Stimulated activated CD4-positive, alpha-beta T cell treated with anti-CD3 and anti-CD28 coated beads, Interleukin-15, amount 100 ng/mL, for 1 hour (primary cell): ENCODE measurements around the gene LAMB1.
"Not testable (repeated sequence)": the region's sequence is repeated elsewhere in the genome, so short reads cannot be mapped to it uniquely, and the experiment has no call there.

Experiments used
- DNase-seq, 2 donors: peaks; one replicate each; pipeline ENCODE4 v3.0.0-alpha.2; 2020; ENCODE audit warnings: low read depth in 1 of 2, low spot score in 1 of 2

The LAMB1 gene

GRCh38 chr7:107922886-107923285, 80.1 kb downstream of the LAMB1 start:
- DNase-seq: no peak

GRCh38 chr7:107921826-107922225, 81.1 kb downstream of the LAMB1 start:
- DNase-seq: not testable (repeated sequence)

- no peak for DNase-seq
Observed at GRCh38 chr7:107920048-107920772, 82.8 kb downstream of the LAMB1 start.

- DNase-seq: no peak
Observed at GRCh38 chr7:107918948-107919347, 84.0 kb downstream of the LAMB1 start.

- no peak for DNase-seq
Observed at GRCh38 chr7:107917763-107918651, 85.0 kb downstream of the LAMB1 start.

- DNase-seq: no peak
Observed at GRCh38 chr7:107915541-107915940, 87.4 kb downstream of the LAMB1 start.

GRCh38 chr7:107914831-107915230, 88.1 kb downstream of the LAMB1 start:
- no peak for DNase-seq

- no peak for DNase-seq
Observed at GRCh38 chr7:107913851-107914250, 89.1 kb downstream of the LAMB1 start.

- DNase-seq: no peak
Observed at GRCh38 chr7:107911981-107912380, 91.0 kb downstream of the LAMB1 start.

- no peak for DNase-seq
Observed at GRCh38 chr7:107909445-107909844, 93.5 kb downstream of the LAMB1 start.

- no peak for DNase-seq
Observed at GRCh38 chr7:107907790-107908189, 95.2 kb downstream of the LAMB1 start.

GRCh38 chr7:107902381-107902780, 100.6 kb downstream of the LAMB1 start:
- DNase-seq: no peak

- no peak for DNase-seq
Observed at GRCh38 chr7:107900496-107901015, 102.4 kb downstream of the LAMB1 start.

- no peak for DNase-seq
Observed at GRCh38 chr7:107898997-107899594, 103.9 kb downstream of the LAMB1 start.

- DNase-seq: not testable (repeated sequence)
Observed at GRCh38 chr7:107892367-107892741, 110.6 kb downstream of the LAMB1 start.

GRCh38 chr7:107891636-107892366, 111.2 kb downstream of the LAMB1 start:
- no peak for DNase-seq

GRCh38 chr7:107890962-107891635, 111.9 kb downstream of the LAMB1 start, which contains the start of gene DLD:
Gene DLD (plus strand): TSS chr7:107891183. CDS start chr7:107891251, 68 bp downstream.
- DNase-seq: peak; percentile 79 to 87

- no peak for DNase-seq
Observed at GRCh38 chr7:107890493-107890961, 112.4 kb downstream of the LAMB1 start.

- no peak for DNase-seq
Observed at GRCh38 chr7:107889992-107890391, 113.0 kb downstream of the LAMB1 start.

GRCh38 chr7:107887827-107888226, 115.1 kb downstream of the LAMB1 start:
- DNase-seq: not testable (repeated sequence)
